Measurements from ENCODE around the gene STMN3. TPM values are rescaled to one million over a fixed set of nuclear protein-coding genes. Genes with fewer than 3 reads are reported as not detected.

Gene STMN3
- total RNA-seq, 1 donor from 2014 or later, result 40.8 TPM

- Histone ChIP-seq H3K27me3 (ENCODE audit: control insufficient read depth, insufficient read depth, low read length) (no peaks in the 10 kb centered on the region), H3K4me3 (ENCODE audit: low read depth, low read length) (peak overlapping the region; percentile 99), H3K36me3 (ENCODE audit: control insufficient read depth, insufficient read depth, low read length) (no peaks in the 10 kb centered on the region)
- TF ChIP-seq CTCF (IDR thresholded peaks at IDR 0.05; ENCODE audit: insufficient read depth, low read length, poor library complexity, severe bottlenecking), result no peak
- no peak for DNase-seq (ENCODE audit: low read depth)
Observed at GRCh38 chr20:63628246-63628975, 24.8 kb downstream of the STMN3 start.

- TF ChIP-seq CTCF (IDR thresholded peaks at IDR 0.05; ENCODE audit: insufficient read depth, low read length, poor library complexity, severe bottlenecking), result no peak
- Histone ChIP-seq H3K27me3 (ENCODE audit: control insufficient read depth, insufficient read depth, low read length) (no peaks in the 10 kb centered on the region), H3K36me3 (ENCODE audit: control insufficient read depth, insufficient read depth, low read length) (no peaks in the 10 kb centered on the region), H3K4me3 (ENCODE audit: low read depth, low read length) (peak overlapping the region; percentile 99)
- DNase-seq (ENCODE audit: low read depth), result no peak
Observed at GRCh38 chr20:63627751-63628245, 25.4 kb downstream of the STMN3 start.

- DNase-seq (ENCODE audit: low read depth), result peak; percentile 42
- Histone ChIP-seq H3K36me3 (ENCODE audit: control insufficient read depth, insufficient read depth, low read length) (no peaks in the 10 kb centered on the region), H3K4me3 (ENCODE audit: low read depth, low read length) (peak overlapping the region; percentile 99), H3K27me3 (ENCODE audit: control insufficient read depth, insufficient read depth, low read length) (no peaks in the 10 kb centered on the region)
- TF ChIP-seq CTCF (IDR thresholded peaks at IDR 0.05; ENCODE audit: insufficient read depth, low read length, poor library complexity, severe bottlenecking), result no peak
Observed at GRCh38 chr20:63627129-63627750, 26.0 kb downstream of the STMN3 start.

GRCh38 chr20:63626424-63627128 lies 26.6 kb downstream of the STMN3 start, which contains the start of gene GMEB2:
GMEB2 (minus strand) TSS chr20:63627101; CDS start chr20:63619397, 7,704 bp downstream.
- TF ChIP-seq CTCF (IDR thresholded peaks at IDR 0.05; ENCODE audit: insufficient read depth, low read length, poor library complexity, severe bottlenecking), result no peak
- no peak for DNase-seq (ENCODE audit: low read depth)
- Histone ChIP-seq H3K4me3 (ENCODE audit: low read depth, low read length) (peak within 1 kb of the TSS; percentile 99), H3K36me3 (ENCODE audit: control insufficient read depth, insufficient read depth, low read length) (no peaks in the 10 kb centered on the region), H3K27me3 (ENCODE audit: control insufficient read depth, insufficient read depth, low read length) (no peaks in the 10 kb centered on the region)

- no peak for TF ChIP-seq CTCF (IDR thresholded peaks at IDR 0.05; ENCODE audit: insufficient read depth, low read length, poor library complexity, severe bottlenecking)
- no peaks in the 10 kb centered on the region for H3K36me3 ChIP-seq (ENCODE audit: control insufficient read depth, insufficient read depth, low read length)
- H3K27me3 ChIP-seq (ENCODE audit: control insufficient read depth, insufficient read depth, low read length), result no peaks in the 10 kb centered on the region
- no peak for DNase-seq (ENCODE audit: low read depth)
- peak overlapping the region; percentile 59 for H3K4me3 ChIP-seq (ENCODE audit: low read depth, low read length)
Observed at GRCh38 chr20:63625771-63626423, 27.3 kb downstream of the STMN3 start.

Measured in kidney epithelial cell (primary cell).